HL-60 (cell line): ENCODE results near the gene GPC4.

Experiments
- GABPA ChIP-seq: IDR thresholded peaks from 2 replicates; pipeline ENCODE4 v1.6.1; 2012; ENCODE audit warnings: low read depth
- POLR2AphosphoS5 ChIP-seq: IDR thresholded peaks from 2 replicates; pipeline ENCODE4 v1.6.1; 2012; ENCODE audit warnings: low read depth
- SPI1 ChIP-seq: IDR thresholded peaks from 2 replicates; pipeline ENCODE4 v1.6.1; 2012; ENCODE audit warnings: low read depth, mild to moderate bottlenecking, borderline replicate concordance
- TF ChIP-seq, protein P1 (sequence below): IDR thresholded peaks from one replicate; pipeline ENCODE4 v1.5.1; 2011; ENCODE audit warnings: low read length, control low read depth, inconsistent platforms; ENCODE audit not compliant: insufficient read depth
- TF ChIP-seq, protein P2 (sequence below): IDR thresholded peaks from 2 replicates; pipeline ENCODE4 v1.6.1; 2012; ENCODE audit warnings: low read depth; ENCODE audit not compliant: insufficient replicate concordance

DNA sequence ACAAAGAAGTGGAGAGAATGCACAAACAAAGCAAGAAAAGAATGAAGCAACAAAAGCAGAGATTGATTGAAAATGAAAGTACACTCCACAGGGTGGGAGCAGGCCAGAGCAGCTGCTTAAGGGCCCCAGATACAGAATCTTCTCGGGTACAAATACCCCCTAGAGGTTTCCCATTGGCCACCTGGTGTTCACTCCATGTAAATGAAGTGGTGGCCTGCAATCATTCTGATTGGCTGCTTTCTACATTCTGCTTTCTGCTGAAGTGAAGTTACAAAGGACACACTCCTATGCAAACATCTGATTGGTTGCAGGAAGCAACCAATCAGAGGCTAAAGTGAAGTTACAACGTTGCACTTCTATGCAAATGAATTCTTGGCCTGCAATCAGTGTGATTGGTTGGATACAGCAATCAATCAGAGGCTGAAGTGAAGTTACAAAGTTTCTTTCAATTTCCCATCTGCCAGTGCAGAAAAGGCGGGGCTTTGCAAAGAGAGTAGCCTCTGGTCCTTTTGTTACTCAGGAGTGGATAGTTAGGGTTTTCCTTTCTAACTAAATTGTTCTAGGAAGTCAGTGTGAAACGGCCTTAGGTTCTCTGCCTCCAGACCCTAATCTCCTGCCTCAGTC is 19.0 kb upstream of the GPC4 start:
- TF ChIP-seq POLR2AphosphoS5 = no peak
- TF ChIP-seq, protein P1, sequence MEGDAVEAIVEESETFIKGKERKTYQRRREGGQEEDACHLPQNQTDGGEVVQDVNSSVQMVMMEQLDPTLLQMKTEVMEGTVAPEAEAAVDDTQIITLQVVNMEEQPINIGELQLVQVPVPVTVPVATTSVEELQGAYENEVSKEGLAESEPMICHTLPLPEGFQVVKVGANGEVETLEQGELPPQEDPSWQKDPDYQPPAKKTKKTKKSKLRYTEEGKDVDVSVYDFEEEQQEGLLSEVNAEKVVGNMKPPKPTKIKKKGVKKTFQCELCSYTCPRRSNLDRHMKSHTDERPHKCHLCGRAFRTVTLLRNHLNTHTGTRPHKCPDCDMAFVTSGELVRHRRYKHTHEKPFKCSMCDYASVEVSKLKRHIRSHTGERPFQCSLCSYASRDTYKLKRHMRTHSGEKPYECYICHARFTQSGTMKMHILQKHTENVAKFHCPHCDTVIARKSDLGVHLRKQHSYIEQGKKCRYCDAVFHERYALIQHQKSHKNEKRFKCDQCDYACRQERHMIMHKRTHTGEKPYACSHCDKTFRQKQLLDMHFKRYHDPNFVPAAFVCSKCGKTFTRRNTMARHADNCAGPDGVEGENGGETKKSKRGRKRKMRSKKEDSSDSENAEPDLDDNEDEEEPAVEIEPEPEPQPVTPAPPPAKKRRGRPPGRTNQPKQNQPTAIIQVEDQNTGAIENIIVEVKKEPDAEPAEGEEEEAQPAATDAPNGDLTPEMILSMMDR = no peak
- no peak for TF ChIP-seq GABPA
- TF ChIP-seq, protein P2, sequence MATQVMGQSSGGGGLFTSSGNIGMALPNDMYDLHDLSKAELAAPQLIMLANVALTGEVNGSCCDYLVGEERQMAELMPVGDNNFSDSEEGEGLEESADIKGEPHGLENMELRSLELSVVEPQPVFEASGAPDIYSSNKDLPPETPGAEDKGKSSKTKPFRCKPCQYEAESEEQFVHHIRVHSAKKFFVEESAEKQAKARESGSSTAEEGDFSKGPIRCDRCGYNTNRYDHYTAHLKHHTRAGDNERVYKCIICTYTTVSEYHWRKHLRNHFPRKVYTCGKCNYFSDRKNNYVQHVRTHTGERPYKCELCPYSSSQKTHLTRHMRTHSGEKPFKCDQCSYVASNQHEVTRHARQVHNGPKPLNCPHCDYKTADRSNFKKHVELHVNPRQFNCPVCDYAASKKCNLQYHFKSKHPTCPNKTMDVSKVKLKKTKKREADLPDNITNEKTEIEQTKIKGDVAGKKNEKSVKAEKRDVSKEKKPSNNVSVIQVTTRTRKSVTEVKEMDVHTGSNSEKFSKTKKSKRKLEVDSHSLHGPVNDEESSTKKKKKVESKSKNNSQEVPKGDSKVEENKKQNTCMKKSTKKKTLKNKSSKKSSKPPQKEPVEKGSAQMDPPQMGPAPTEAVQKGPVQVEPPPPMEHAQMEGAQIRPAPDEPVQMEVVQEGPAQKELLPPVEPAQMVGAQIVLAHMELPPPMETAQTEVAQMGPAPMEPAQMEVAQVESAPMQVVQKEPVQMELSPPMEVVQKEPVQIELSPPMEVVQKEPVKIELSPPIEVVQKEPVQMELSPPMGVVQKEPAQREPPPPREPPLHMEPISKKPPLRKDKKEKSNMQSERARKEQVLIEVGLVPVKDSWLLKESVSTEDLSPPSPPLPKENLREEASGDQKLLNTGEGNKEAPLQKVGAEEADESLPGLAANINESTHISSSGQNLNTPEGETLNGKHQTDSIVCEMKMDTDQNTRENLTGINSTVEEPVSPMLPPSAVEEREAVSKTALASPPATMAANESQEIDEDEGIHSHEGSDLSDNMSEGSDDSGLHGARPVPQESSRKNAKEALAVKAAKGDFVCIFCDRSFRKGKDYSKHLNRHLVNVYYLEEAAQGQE = no peak
- TF ChIP-seq SPI1 = no peak
